Testis (tissue), 3 donors: ENCODE data around the gene MGLL. TPM values are rescaled to one million over a fixed set of nuclear protein-coding genes. Genes with fewer than 3 reads are reported as not detected.

Experiments used
- DNase-seq: peaks from one replicate; pipeline ENCODE4 v3.0.0-alpha.2; 2019
- H3K27ac ChIP-seq, 2 donors: fragments of 200-600 bp; sonication (generic); one replicate each; pipeline ENCODE4 v1.5.1; 2019
- H3K27me3 ChIP-seq: fragments of 200-600 bp; sonication (generic); one replicate; pipeline ENCODE4 v1.5.1; 2019
- H3K36me3 ChIP-seq: fragments of 200-600 bp; sonication (generic); one replicate; pipeline ENCODE4 v1.5.1; 2017; ENCODE audit warnings: low read depth; ENCODE audit errors: missing control alignments
- H3K4me1 ChIP-seq: fragments of 200-600 bp; sonication (generic); one replicate; pipeline ENCODE4 v1.5.1; 2019
- H3K4me3 ChIP-seq, 2 donors: fragments of 200-600 bp; sonication (generic); one replicate each; pipeline ENCODE4 v1.5.1; 2017 to 2019
- H3K9me3 ChIP-seq: fragments of 200-600 bp; sonication (generic); one replicate; pipeline ENCODE4 v1.5.1; 2017
- CTCF ChIP-seq, 3 experiments: fragments of 450-650 bp in 2 of 3; fragments of 200-600 bp in 1 of 3; sonication (generic) in 1 of 3; IDR thresholded peaks; one replicate each; pipeline ENCODE4 v1.5.1; 2016 to 2019; ENCODE audit warnings: antibody characterized with exemption in 3 of 3, mild to moderate bottlenecking in 2 of 3, moderate library complexity in 1 of 3
- POLR2A ChIP-seq: fragments of 450-650 bp; IDR thresholded peaks from one replicate; pipeline ENCODE4 v1.6.1; 2017; ENCODE audit warnings: antibody characterized with exemption, mild to moderate bottlenecking, moderate library complexity
- WGBS, 2 donors: methylation state at CpG; one replicate each; pipeline ENCODE4 v1.1.5; 2018; 5-methylcytosine and 5-hydroxymethylcytosine counted together
- intact Hi-C: fragments of 100-400 bp; cut with DNase I; formaldehyde crosslinking; loops from one replicate; pipeline ENCODE4 v1.15.1; 2023; ENCODE audit warnings: low total_unique reads
- polyA plus RNA-seq: library from polyadenylated mRNA; stranded (reverse); fragments of 350-450 nt; fragmentation: Illumina TruSeq; extraction: RNeasy Lipid Tissue Mini Kit (QIAGEN cat#74804); gene quantifications from one replicate; pipeline ENCODE4 v1.2.3, GENCODE V29; 2014; ENCODE audit warnings: low read depth, low replicate concordance; ENCODE audit not compliant: insufficient read depth
- total RNA-seq, 2 donors: library from RNA; depleted of rRNA; stranded (reverse); fragments of >200 nt; gene quantifications; one replicate each; pipeline ENCODE4 v1.2.3, GENCODE V29; 2016

Gene MGLL
- total and polyA plus RNA-seq, 3 donors from 2014 or later, result 18.3 to 26.0 (median 19.2) TPM

- Histone ChIP-seq H3K4me3 (no peak overlapping the region), H3K9me3 (no peaks in the 10 kb centered on the region), H3K4me1 (peaks cover 21% of the 10 kb centered on the region), H3K36me3 (no peaks in the 10 kb centered on the region), H3K27me3 (no peaks in the 10 kb centered on the region), H3K27ac (no peak overlapping the region)
- no peak for DNase-seq
- WGBS, 2 donors, result 87 to 89% methylated on average over 21 of the region's 21 CpGs
- intact Hi-C loops, result loop anchor here (5.0 kb wide), 2 partner anchors 130 to 220 kb away; partner anchors contain the start of gene MGLL
- no peak for TF ChIP-seq POLR2A
- TF ChIP-seq CTCF (IDR thresholded peaks at IDR 0.05), result no peak
Measured at GRCh38 chr3:127692501-127693335, 129.6 kb downstream of the MGLL start.

GRCh38 chr3:127691974-127692373, 130.3 kb downstream of the MGLL start:
- intact Hi-C loops, result loop anchor here (5.0 kb wide), 2 partner anchors 130 to 220 kb away; partner anchors contain the start of gene MGLL
- WGBS, 2 donors, result 83 to 94% methylated on average over 6 of the region's 6 CpGs
- Histone ChIP-seq H3K9me3 (no peaks in the 10 kb centered on the region), H3K27ac (no peak overlapping the region), H3K4me3 (no peak overlapping the region), H3K27me3 (no peaks in the 10 kb centered on the region), H3K36me3 (no peaks in the 10 kb centered on the region), H3K4me1 (peaks cover 14% of the 10 kb centered on the region)
- TF ChIP-seq CTCF (IDR thresholded peaks at IDR 0.05) (no peak), POLR2A (no peak)
- DNase-seq, result no peak

DNA sequence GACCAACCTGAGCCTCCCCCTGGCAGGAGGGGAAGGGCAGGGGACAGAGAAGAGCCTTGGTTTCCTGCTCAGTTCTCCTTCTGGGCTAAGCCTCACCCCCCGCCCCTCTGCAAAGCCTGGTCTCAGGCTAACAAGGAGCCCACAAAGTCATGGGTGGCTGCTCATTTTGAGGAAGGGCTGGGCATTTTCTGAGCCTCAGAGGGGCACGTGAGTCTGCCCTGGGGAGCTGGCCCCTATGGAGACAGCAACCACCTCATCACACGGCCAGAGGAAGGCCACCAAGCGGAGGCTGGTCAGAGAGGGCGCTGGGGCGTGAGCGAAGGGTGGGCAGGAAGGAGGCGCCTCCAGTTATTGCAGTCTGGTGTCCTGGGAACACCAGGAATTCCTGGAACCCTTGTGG, 130.8 kb downstream of the MGLL start:
- intact Hi-C loops, result loop anchor here (5.0 kb wide), 2 partner anchors 131 to 221 kb away; partner anchors contain the start of gene MGLL
- WGBS, 2 donors, result 92 to 95% methylated on average over 8 of the region's 8 CpGs

DNA sequence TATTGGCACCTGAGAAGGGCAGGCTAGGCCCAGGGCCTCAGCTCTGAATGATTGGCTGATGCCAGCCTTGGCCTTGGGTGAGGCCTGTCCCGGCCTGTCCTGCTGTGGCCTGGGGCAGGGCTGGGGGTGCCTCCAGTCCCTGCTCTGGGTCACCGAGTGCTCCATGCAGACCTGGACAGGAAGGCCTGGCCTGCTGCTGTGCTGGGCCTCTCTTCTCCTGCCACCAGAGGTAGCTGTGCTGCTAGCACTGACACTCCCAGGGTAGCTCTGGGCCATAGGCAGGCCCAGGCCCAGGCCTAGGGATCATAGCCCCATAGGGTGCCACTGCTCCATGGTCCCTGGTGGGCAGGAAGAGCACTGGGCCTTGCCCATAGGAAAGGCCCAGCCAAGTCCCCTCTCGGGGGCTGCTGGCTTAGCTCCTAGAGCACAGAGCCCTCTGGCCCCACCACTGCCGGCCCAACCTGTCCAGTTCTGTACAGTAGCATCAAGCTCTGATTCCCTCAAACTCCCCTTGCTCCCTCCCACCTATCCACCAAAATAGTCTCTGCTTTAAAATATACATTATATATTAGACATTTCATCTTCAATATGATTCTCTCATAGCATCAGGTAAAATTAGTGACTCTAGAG, 131.4 kb downstream of the MGLL start:
- intact Hi-C loops, result loop anchor here (5.0 kb wide), 2 partner anchors 131 to 221 kb away; partner anchors contain the start of gene MGLL

More for the DNA sequence above, 130.8 kb downstream of the MGLL start:
- no peaks in the 10 kb centered on the region for H3K9me3 ChIP-seq
- H3K27me3 ChIP-seq, result no peaks in the 10 kb centered on the region
- H3K4me1 ChIP-seq, result peaks cover 9% of the 10 kb centered on the region
- no peak for DNase-seq
- no peak overlapping the region for H3K4me3 ChIP-seq
- TF ChIP-seq POLR2A (no peak), CTCF (IDR thresholded peaks at IDR 0.05) (no peak)
- H3K27ac ChIP-seq, result peak overlapping the region in 1 of 2 donors; percentile 53
- no peaks in the 10 kb centered on the region for H3K36me3 ChIP-seq

More for the DNA sequence above, 131.4 kb downstream of the MGLL start:
- 59 to 89% methylated on average over 2 to 4 of the region's 4 CpGs for WGBS, 2 donors
- H3K4me1 ChIP-seq, result peaks cover 7% of the 10 kb centered on the region
- no peaks in the 10 kb centered on the region for H3K9me3 ChIP-seq
- H3K4me3 ChIP-seq, result no peak overlapping the region
- TF ChIP-seq CTCF (IDR thresholded peaks at IDR 0.05), result peak; percentile 47 to 61 (median 50)
- no peak for TF ChIP-seq POLR2A
- no peaks in the 10 kb centered on the region for H3K36me3 ChIP-seq
- peak; percentile 82 for DNase-seq
- H3K27ac ChIP-seq, result peak overlapping the region in 1 of 2 donors; percentile 53
- no peaks in the 10 kb centered on the region for H3K27me3 ChIP-seq
